Activated T-helper 9 cell treated with anti-CD3 and anti-CD28 coated beads, Interleukin-2, amount 50 U/mL, for 16 hours (primary cell): Measurements from ENCODE around the gene STX8.

Experiments
- DNase-seq: peaks from one replicate; pipeline ENCODE4 v3.0.0-alpha.2; 2020; ENCODE audit warnings: low read depth

STX8 gene

DNA sequence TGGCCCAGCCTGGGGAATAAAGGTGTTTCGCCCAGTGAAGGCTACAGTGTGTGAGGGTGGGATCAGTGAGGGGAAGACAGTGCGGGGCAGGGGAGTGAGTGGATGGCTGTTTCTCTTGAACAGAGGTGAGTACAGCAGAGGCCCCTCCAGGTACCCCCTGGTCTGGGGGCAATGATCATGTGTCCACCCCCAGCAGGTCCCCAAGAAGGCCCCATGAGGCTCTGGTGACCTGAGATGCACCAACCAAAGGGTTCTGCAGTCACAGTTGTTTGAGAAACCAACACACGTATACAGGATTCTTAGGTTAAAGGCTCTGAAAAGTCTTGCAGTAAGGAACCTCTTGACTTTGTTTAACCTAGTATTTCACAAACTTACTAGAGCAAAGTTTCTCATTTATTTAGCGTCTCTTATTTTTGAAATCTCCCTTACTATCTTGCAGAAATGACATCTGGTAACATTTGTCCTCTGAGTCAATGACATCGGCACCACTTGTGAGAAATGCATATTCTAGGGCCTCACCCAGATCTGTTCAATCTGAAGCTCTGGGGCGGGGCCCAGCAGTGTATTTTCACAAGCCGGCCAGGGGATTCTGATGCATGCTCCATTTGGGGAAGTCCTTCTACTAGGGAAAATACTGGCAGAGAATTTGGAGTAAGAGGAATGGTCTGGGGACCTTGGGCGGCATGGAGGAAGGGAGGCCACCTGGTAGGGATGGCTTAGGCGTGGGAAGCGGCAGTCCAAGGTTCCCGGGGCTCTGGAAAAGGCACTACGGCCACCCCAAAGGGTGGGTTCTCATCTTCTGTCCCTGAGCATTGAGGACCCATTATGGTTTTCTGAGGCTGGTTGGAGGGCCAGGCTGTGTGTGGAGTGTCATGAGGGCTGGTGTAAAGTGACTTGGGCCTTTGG is 337.0 kb downstream of the STX8 start:
- DNase-seq: no peak

DNA sequence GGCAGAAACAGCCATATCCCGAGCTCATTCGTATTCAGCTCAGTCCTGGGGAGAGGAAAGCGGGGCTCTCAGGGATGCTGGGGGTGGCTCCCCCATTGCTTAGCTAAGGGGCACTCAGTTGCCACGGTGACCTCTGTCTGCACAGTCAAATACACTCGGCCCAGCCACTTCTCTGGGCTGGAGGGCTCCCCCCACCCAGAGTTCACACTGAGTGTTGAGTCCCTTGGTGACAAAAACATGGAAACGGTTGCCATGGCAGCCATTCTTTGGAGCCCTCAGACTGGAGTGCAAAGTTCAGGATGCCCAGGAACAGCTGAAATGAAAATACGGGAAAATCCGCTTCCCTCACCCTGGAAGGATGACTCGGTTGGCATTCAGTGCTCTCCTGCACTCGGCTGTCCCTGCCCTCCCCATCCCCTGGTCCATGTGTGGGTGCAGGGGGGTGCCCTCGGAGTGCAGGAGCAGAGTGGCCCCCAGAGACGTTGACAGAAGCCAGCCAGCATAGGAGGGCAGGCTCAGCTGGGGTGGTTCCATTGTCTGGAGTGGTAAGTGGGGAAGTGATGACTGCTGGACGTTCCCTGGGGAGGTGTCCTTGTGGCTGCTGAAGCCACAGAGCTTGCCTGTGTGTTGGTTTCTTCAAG is 337.8 kb downstream of the STX8 start:
- DNase-seq: no peak

DNA sequence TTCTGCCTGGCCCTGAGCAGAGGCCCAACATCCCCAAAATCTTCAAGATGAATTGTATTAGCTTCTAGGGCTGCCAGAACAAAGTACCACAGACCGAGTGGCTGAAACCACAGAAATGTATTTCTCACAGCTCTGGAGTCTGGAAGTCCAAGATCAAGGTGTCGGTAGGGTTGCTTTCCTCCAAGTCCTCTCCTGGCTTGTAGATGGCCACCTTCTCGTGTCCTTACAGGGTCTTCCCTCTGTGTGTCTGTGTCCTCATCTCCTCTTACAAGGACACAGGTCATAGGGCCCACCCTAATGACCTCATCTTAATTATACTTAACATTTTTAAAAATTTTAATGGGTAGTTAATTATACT is 338.6 kb downstream of the STX8 start:
- no peak for DNase-seq

DNA sequence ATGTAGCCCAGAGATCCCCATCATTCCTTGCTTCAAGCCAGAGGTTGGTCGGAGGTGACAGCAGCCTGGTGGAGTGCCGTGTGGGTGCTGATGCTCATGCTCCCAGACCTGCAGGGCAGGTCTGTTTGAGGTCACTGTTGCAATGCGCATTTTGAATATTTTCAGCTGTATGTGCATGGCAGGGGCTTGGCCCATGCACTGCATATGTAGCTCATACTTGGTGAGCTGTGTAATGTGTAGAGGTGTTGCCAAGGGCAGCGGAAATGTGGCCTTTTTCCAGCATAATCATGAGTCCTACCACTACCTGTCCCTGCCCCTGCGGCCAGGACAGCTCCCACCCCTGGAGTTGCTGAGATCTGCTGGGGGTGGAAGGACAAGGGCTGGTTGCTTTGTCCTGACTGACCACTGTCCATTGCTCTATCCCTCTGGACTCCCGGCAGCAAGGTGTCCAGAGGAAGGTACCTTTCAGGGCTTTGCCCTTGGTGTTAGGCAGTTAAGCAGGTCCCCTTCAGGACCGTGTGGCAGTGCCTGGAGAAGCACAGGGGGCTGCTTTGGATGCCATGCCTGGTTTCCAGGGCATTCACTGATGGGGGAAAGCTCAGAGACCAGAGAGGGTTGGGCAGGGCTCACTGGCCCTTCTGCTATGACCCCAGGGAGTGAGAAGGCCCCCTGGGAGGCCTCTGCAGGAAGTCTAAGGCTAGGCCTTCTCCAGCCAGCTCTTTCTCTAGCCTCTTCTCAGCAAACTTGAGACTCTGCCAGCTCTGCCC is 339.2 kb downstream of the STX8 start:
- no peak for DNase-seq

DNA sequence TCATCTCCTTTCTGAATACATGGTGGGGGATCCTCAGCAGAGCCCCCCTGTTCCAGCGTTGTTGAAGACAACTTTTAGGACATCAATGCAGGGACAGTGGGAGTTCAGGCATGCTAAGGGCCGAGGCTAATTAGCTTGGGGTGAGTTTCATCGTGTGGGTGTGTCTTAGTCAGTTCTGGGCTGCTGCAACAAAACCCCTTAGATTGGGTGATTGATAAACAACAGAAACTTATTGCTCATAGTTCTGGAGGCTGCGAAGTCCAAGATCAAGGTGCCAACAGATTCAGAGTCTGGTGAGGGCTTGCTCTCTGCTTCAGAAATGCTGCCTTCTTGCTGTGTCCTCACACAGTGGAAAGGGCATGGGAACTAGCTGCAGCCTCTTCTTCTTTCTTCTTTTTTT is 340.3 kb downstream of the STX8 start:
- no peak for DNase-seq

DNA sequence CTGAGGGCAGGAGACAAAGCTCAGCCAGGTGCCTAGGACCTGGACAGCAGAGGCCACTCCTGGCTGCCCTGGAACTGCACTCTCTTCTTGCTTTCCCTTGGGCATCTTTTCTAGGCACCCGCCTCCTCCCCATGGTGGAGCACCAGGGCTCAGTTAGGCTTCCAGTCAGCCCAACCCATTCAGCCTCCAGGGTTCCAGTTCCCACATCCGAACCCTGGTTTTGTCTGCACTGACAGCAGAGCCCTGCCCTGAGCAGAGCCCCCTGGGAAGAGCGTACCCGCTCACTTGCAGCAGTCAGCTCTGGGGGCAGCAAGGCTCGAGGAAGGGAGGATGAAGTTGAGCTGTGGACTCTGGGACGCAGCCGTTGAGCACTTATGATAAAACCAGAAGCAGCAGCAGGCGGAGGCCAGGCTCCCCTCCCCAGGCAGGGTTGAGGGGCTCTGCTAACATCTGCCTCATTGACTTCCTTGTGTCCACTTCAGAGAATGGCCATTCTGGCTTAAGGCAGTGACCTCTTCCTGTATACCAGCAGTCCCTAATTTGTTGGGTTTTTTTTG is 341.2 kb downstream of the STX8 start:
- no peak for DNase-seq

DNA sequence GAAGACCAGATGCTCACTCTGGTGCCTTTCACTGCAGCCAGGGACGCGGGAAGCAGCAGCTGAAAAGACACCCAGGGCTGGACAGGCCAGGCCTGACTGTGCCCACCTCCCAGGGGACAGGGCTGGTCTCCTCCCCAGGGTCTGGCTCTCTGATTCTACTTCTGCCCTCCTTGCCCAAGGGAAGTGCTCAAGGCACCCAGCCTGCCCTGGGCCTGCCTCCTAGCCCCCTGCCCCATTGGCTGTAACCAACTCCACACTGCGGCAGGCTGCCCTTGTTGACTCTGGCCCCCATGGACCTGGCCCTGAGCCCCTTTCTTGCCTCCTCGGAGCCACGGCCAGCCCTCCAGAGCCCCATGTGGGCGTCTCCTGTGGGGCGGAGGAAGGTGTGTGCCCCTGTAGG is 341.9 kb downstream of the STX8 start:
- no peak for DNase-seq

DNA sequence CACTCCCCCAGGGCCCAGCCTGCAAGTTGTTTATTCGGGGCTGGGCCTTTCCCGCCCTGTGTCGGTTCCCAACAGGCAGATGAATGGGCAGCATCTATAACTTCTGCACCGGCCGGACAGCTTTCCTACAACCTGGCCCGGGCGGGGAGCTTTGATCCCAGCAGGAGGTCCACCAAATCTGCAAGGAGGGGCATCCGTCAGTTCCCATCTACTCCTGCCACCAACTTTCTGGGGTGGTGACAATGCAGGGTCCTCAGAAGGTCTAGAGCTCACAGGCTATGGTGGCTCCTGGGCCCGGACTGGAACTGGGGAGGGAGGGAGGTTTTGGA is 342.4 kb downstream of the STX8 start:
- no peak for DNase-seq

DNA sequence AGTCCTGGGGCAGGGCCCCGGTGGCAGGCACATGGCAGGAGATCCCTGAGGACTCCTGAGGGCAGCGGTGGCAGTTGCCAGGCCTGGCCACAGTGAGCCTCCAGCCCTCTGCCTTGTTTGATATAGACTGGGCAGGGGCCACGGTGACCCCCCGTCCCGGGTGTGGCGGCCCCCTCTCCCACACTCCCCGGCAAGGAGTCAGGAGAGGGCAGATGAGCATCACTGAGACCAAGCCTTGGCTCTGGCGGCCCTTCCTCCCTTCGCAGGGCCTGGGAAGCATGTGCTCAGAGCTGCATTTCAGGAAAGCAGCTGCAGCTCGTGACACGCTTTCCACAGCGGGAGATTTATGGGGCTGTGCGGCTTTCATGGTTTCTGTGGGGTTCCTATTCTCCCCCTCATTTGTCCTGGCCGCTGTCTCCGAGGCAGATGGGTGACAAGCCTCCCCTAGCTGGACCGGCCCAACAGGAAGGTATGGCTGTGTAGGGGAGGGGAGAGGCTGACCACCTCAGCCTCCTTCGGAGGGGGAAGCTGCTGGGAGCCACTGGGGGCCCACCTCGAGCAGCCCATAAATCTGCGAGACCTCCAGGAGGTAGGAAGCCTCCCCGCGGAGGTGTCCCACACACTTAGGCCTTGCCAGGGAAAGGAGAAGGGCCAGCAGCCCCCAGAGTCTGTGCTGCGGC is 342.9 kb downstream of the STX8 start:
- no peak for DNase-seq

DNA sequence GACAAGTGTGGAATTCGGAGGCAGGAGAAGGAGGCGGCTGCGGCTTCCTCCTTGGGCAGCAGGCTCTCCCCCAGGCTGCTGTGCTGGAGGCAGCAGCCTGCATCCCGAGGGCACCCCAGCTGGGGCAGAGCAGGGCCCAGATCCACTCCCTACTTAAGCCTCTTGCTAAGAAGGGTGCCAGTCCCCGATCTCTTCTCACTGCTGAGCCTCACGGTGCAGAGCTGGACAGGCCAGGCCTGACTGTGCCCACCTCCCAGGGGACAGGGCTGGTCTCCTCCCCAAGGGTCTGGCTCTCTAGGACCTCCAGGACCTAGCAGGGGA is 343.5 kb downstream of the STX8 start:
- DNase-seq: no peak

DNA sequence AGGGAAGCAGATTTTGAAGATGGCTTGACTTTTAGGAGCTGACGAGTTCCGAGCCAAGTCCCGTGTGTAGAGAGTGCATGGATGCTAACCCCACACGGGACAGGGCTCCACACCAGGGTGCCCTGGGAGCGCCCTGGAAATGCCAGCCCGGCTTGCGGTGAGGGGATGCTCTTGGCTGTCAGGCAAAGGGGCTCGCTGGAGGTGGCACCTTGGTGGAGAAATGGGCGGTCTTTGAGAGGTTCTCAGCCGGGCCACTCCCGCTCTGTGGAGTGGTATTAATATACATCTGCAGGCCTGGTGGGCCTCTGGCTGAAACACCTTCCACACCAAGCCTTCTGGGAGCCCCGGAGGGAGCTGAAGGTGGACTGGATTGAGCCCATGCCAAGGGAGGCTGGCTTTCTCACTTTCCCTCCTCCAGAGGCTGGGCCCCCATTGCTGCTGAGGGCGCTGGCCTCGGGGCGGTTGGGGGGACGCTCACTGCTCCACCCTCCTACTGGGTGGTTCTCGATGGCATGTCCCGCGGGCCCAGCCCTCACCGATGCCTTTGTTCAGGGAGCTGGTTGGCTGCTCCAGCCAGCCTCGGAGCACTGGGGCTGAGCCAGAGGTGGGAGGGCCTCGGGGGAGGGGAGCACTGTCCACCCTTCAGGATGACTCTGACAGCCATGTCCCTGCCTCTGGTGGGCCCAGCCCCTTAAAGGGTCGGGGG is 344.0 kb downstream of the STX8 start:
- no peak for DNase-seq

DNA sequence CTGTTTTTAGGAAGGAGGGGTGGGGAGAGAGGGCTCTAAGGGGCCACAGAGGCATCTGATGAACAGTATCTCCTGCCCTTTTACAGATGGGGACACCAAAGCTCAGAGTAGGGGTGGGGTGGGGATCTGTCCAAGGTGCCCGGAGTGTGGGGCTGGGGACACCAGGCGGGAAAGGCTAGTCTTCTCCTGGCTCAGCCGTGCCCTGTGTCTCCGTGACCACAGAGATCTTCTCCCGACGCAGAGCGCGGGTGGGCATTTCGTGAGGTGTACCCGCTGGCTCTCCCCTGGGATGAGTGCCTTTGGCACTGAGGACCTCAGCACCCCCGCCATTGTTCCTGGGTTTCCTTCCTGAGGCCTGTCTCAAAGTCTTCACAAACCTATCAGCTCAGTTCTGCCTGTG is 344.8 kb downstream of the STX8 start:
- no peak for DNase-seq

DNA sequence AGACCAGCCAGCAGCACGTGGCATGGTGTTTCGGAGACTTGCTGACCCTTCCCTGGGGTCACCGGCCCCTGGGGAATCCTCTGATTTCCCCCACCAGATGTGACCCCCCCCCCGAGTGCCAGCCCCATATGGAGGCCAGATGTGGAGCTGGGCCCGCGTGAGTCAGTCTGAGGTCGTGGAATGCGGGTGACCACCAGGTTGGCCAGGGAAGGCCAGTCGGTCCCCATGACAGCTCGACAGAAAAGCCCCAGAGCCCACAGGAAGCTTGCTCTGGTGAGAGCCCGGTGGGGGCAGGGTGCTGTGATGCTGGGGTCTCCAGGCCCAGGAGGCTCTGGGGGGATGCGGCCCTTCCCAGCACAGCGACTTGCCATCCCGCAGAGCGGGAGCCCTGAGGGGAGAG is 345.3 kb downstream of the STX8 start:
- DNase-seq: no peak

DNA sequence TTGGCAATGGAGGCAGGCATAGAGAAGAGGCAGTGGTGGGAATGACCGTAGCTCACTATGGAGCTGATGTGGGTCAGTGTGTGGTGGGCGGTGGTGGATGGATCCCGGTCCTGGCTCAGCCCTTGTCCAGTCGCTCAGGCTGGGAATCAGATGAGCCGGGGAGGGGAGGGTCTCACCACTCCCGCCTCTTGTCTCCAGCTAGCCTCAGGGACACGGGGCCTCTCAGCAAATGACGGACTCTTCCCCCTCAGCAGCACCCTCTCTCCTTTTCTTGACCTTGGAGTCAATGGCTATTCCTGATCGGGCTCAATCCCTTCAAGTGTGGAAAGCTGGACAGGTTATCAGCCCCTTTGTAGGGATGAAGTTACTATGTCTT is 345.8 kb downstream of the STX8 start:
- no peak for DNase-seq

DNA sequence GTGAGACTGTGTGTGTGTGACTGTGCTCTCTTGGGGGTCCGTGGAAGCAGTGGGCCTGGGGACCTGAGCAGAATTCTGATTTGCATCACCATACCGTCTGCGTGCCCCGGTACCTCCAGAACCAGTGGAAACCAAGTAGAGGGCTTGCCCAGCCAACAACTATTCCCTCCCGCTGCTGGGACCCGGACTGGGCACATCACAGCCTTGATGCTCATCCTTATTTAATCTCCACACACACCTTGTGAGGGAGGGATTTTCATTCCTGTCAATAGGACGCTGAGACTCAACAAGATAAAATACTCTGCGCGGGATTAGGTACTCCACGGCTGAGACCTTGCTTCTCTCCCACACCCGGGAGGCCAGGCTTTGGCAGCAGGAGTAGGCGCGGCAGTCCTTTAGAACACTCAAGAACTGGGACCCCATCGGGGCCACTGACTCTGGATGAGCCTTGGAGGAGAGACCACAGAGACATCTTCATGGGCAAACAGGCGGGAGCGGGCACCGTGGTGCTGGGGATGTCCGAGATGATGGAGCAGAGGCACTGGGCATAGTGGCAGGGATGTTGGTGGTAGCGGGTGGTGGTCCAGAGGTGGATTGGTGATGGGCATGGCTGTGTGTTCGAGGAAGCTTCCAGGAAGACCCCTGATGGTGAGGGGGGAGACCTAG is 346.3 kb downstream of the STX8 start:
- no peak for DNase-seq

DNA sequence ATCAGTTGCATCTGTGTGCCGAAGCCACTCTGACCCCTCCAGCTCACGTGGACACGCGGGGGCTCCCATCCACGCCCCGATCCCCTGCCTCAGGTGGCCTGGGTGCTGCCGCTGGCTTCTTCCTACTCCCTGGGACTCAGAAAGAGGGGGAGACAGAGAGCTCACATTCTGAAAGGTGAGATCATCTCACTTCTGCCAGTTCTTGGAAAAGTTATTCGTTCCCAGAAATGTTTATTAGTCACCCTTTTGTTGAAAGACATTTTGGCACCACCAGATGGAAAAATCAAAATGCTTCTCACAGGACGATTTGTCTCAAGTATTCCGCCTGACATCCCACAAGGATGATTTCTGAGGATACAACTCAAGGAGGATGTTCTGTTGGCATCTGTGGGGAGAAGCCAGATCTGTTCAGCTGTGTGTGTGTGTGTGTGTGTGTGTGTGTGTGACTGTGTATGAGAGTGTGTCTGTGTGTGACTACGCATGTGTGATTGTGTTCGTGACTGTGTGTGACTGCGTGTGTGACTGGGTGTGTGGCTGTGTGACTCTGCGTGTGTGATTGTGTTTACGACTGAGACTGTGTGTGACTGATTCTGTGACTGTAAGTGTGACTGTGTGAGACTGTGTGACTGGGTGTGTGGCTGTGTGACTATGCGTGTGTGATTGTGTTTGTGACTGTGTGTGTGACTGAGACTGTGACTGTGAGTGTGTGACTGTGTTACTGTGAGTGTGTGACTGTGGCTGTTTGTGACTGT is 347.0 kb downstream of the STX8 start:
- DNase-seq: no peak

DNA sequence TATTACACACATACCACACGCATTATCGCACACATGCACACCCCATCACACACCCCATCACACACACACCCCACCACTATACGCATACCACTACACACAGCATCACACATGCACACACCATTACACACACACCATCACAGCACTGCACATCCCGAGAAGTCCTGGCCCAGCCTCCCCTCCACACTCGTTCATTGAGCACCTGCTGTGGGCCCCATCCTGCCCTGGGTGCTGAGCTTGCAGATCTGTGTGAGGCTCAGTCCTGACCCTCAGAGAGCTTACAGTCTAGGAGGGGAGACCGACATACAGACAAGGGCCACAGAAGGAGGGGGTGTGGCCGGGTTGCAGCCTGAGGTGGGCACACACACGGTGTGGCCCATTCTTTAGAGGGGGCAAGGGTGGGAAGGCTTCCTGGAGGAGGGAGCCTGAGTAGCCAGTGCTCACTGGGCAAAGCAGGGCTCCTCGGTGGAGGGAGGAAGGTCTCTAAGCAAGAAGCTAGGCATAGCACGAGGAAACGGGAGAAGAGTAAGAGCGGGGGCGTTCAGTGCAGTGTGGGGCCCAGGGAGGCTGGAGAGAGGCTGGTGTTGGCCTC is 347.7 kb downstream of the STX8 start:
- DNase-seq: no peak

DNA sequence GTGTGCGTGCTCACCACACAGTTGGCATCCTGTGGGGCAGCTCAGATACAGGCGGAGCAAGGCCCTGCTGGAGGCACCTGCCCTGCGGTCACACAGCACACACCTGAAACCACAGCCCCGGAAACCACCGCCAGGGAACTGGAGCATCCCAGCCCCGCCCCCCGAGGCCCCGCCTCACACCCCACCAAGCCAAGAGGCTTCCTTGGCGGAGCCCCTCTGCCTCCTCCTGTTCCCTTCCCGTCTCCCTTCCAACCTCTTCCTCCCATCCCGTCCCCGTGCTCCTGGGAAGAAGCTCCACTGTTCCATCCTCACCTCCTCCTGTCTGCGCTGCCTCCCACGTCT is 348.9 kb downstream of the STX8 start:
- no peak for DNase-seq

DNA sequence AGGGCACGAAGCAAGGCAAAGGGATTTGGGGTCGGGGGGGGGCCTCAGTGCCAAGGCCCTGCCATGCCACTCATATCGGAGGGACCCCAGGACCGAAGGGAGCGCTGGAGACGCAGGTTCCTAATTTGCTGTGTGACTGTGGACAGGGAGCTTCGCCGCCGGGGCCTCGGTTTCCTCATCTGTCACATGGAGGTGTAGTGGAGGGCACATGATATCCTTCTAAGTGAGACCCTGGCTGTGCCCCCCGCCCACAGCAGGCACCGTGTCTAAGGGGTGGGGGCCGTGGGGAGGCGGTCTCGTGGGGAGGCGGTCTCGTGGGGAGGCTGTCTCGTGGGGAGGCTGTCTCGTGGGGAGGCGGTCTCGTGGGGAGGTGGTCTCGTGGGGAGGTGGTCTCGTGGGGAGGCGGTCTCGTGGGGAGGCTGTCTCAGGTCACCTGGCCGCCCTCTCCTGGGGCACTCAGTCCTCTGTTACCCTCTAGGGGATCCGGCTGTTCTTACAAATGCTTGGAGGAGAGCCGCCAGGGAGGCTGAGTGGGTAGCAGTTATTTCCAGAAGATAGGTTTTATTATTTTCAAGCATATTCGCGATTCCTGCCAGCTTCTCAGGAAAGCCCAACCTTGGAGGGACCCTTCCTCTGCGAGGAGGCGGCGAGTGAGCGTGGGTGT is 349.4 kb downstream of the STX8 start:
- DNase-seq: no peak
